Ishikawa (cell line): Measurements from ENCODE around the gene TRIM43.

Source experiments
- CEBPB ChIP-seq: IDR thresholded peaks from 2 replicates; pipeline ENCODE4 v1.6.1; 2012
- CREB1 ChIP-seq: IDR thresholded peaks from 2 replicates; pipeline ENCODE4 v1.6.1; 2012; ENCODE audit warnings: low read depth
- EGR1 ChIP-seq: IDR thresholded peaks from 2 replicates; pipeline ENCODE4 v1.6.1; 2012
- EP300 ChIP-seq: IDR thresholded peaks from 2 replicates; pipeline ENCODE4 v1.6.1; 2012; ENCODE audit warnings: borderline replicate concordance
- FOXM1 ChIP-seq: IDR thresholded peaks from 2 replicates; pipeline ENCODE4 v1.6.1; 2012; ENCODE audit warnings: low read depth, borderline replicate concordance
- MAX ChIP-seq: IDR thresholded peaks from 2 replicates; pipeline ENCODE4 v1.6.1; 2012
- NFIC ChIP-seq: IDR thresholded peaks from 2 replicates; pipeline ENCODE4 v1.6.1; 2012
- RAD21 ChIP-seq: IDR thresholded peaks from 2 replicates; pipeline ENCODE4 v1.6.1; 2012; ENCODE audit warnings: low read depth
- REST ChIP-seq: IDR thresholded peaks from 2 replicates; pipeline ENCODE4 v1.6.1; 2012; ENCODE audit warnings: low read depth, mild to moderate bottlenecking
- TAF1 ChIP-seq: IDR thresholded peaks from 2 replicates; pipeline ENCODE4 v1.6.1; 2012; ENCODE audit warnings: low read depth, mild to moderate bottlenecking
- TEAD4 ChIP-seq: IDR thresholded peaks from 2 replicates; pipeline ENCODE4 v1.6.1; 2012
- USF1 ChIP-seq: IDR thresholded peaks from 2 replicates; pipeline ENCODE4 v1.6.1; 2012
- YY1 ChIP-seq: IDR thresholded peaks from 2 replicates; pipeline ENCODE4 v1.6.1; 2012; ENCODE audit warnings: low read depth
- ZBTB7A ChIP-seq: IDR thresholded peaks from 2 replicates; pipeline ENCODE4 v1.6.1; 2012; ENCODE audit warnings: low read depth

GRCh38 chr2:95574506-95574905, 17.3 kb upstream of the TRIM43 start:
- TF ChIP-seq RAD21, result no peak
- TF ChIP-seq EP300, result no peak
- TF ChIP-seq TAF1, result no peak
- TF ChIP-seq USF1, result no peak
- no peak for TF ChIP-seq MAX
- TF ChIP-seq ZBTB7A, result no peak
- no peak for TF ChIP-seq NFIC
- no peak for TF ChIP-seq YY1
- no peak for TF ChIP-seq CEBPB
- no peak for TF ChIP-seq TEAD4
- no peak for TF ChIP-seq REST
- TF ChIP-seq CREB1, result no peak
- TF ChIP-seq EGR1, result no peak
- no peak for TF ChIP-seq FOXM1
